HepG2 (cell line): ENCODE data around the gene ESYT1. TPM values are rescaled to one million over a fixed set of nuclear protein-coding genes. Genes with fewer than 3 reads are reported as not detected.

Experiments used
- HNRNPH1 ChIP-seq: fragments of 200-400 bp; formaldehyde crosslinking; optimal IDR thresholded peaks from 2 replicates; pipeline ENCODE3; 2017; ENCODE audit warnings: mild to moderate bottlenecking, low read depth, low read length
- JUND ChIP-seq: sonication (generic); formaldehyde crosslinking; IDR thresholded peaks from 2 replicates; pipeline ENCODE4 v1.8.0; 2022; ENCODE audit warnings: mild to moderate bottlenecking, missing genetic modification reagents
- KLF6 ChIP-seq: IDR thresholded peaks from 2 replicates; pipeline ENCODE4 v1.8.0; 2016; ENCODE audit warnings: missing biosample characterization, missing genetic modification reagents
- MTF1 ChIP-seq: sonication (generic); formaldehyde crosslinking; IDR thresholded peaks from 2 replicates; pipeline ENCODE4 v1.5.0; 2020; ENCODE audit warnings: missing genetic modification reagents
- NFYB ChIP-seq: sonication (generic); formaldehyde crosslinking; IDR thresholded peaks from 2 replicates; pipeline ENCODE4 v1.4.0; 2020; ENCODE audit warnings: missing genetic modification reagents
- POLR2AphosphoS5 ChIP-seq: IDR thresholded peaks from 2 replicates; pipeline ENCODE4 v1.6.1; 2012; ENCODE audit warnings: low read depth, low read length
- RBFOX2 ChIP-seq: fragments of 200-400 bp; formaldehyde crosslinking; IDR thresholded peaks from 2 replicates; pipeline ENCODE4 v1.6.1; 2017; ENCODE audit warnings: low read depth, mild to moderate bottlenecking, low read length
- SKIL ChIP-seq: sonication (generic); formaldehyde crosslinking; IDR thresholded peaks from 2 replicates; pipeline ENCODE4 v1.8.0; 2022; ENCODE audit warnings: missing genetic modification reagents, mild to moderate bottlenecking, moderate library complexity, borderline replicate concordance
- THAP9 ChIP-seq: sonication (generic); formaldehyde crosslinking; IDR thresholded peaks from 2 replicates; pipeline ENCODE4; 2020; ENCODE audit warnings: missing genetic modification reagents, mild to moderate bottlenecking, borderline replicate concordance
- TP53 ChIP-seq: sonication (generic); formaldehyde crosslinking; conservative IDR thresholded peaks from 2 replicates; pipeline ENCODE4 v1.4.0; 2020; ENCODE audit warnings: missing genetic modification reagents
- ZBTB39 ChIP-seq: sonication (generic); formaldehyde crosslinking; IDR thresholded peaks from 2 replicates; pipeline ENCODE4 v1.5.0; 2020; ENCODE audit warnings: missing genetic modification reagents
- ZNF224 ChIP-seq: sonication (generic); formaldehyde crosslinking; IDR thresholded peaks from 2 replicates; pipeline ENCODE4 v1.5.0; 2020; ENCODE audit warnings: mild to moderate bottlenecking, missing genetic modification reagents
- ZNF337 ChIP-seq: sonication (generic); formaldehyde crosslinking; IDR thresholded peaks from 2 replicates; pipeline ENCODE4 v1.5.1; 2020; ENCODE audit warnings: missing genetic modification reagents, low read depth, mild to moderate bottlenecking, borderline replicate concordance
- ZNF441 ChIP-seq: sonication (generic); formaldehyde crosslinking; IDR thresholded peaks from 2 replicates; pipeline ENCODE4 v1.7.0; 2021; ENCODE audit warnings: missing genetic modification reagents, borderline replicate concordance
- ZNF577 ChIP-seq: sonication (generic); formaldehyde crosslinking; IDR thresholded peaks from 2 replicates; pipeline ENCODE4 v1.4.0; 2020; ENCODE audit warnings: mild to moderate bottlenecking, low read depth, missing genetic modification reagents, borderline replicate concordance
- ZNF674 ChIP-seq: sonication (generic); formaldehyde crosslinking; IDR thresholded peaks from 2 replicates; pipeline ENCODE4 v1.5.0; 2020; ENCODE audit warnings: low read depth, mild to moderate bottlenecking, missing genetic modification reagents
- ZNF713 ChIP-seq: sonication (generic); formaldehyde crosslinking; IDR thresholded peaks from 2 replicates; pipeline ENCODE4 v1.4.0; 2020; ENCODE audit warnings: mild to moderate bottlenecking, missing genetic modification reagents
- ZNF724P ChIP-seq: sonication (generic); formaldehyde crosslinking; IDR thresholded peaks from 2 replicates; pipeline ENCODE4 v1.8.0; 2022; ENCODE audit warnings: missing genetic modification reagents, borderline replicate concordance
- ZSCAN31 ChIP-seq: sonication (generic); formaldehyde crosslinking; IDR thresholded peaks from 2 replicates; pipeline ENCODE4 v1.5.0; 2020; ENCODE audit warnings: low read depth, mild to moderate bottlenecking, missing genetic modification reagents
- polyA plus RNA-seq, 8 experiments: library from polyadenylated mRNA; depleted of rRNA in 3 of 8; stranded (reverse) in 7 of 8; unstranded in 1 of 8; fragments of >200 nt; fragmentation: Illumina TruSeq in 4 of 8; extraction: Trizol in 4 of 8; gene quantifications; 2 replicates each; pipeline versions ENCODE4 v1.2.1 to v1.2.3, GENCODE V29; 2011 to 2016; ENCODE audit warnings: low read depth in 4 of 8, missing spikeins in 1 of 8, mixed read lengths in 1 of 8; ENCODE audit not compliant: insufficient read depth in 1 of 8
- total RNA-seq, 5 experiments: library from RNA; depleted of rRNA; stranded (reverse); fragments of >200 nt; fragmentation: Illumina TruSeq; extraction: Trizol; gene quantifications; 2 replicates each; pipeline ENCODE4 v1.2.3, GENCODE V29; 2016; ENCODE audit warnings: low read depth in 1 of 5
- TF ChIP-seq, protein P1 (sequence below): sonication (generic); formaldehyde crosslinking; IDR thresholded peaks from 2 replicates; pipeline ENCODE4 v1.5.1; 2020; ENCODE audit warnings: mild to moderate bottlenecking, moderate library complexity, missing genetic modification reagents

ESYT1 gene
- total and polyA plus RNA-seq, 2 of the 13 experiments (the other 11 are each of a cell fraction or from before 2014, with no cell fraction given) = 66.9 to 71.0 TPM

DNA sequence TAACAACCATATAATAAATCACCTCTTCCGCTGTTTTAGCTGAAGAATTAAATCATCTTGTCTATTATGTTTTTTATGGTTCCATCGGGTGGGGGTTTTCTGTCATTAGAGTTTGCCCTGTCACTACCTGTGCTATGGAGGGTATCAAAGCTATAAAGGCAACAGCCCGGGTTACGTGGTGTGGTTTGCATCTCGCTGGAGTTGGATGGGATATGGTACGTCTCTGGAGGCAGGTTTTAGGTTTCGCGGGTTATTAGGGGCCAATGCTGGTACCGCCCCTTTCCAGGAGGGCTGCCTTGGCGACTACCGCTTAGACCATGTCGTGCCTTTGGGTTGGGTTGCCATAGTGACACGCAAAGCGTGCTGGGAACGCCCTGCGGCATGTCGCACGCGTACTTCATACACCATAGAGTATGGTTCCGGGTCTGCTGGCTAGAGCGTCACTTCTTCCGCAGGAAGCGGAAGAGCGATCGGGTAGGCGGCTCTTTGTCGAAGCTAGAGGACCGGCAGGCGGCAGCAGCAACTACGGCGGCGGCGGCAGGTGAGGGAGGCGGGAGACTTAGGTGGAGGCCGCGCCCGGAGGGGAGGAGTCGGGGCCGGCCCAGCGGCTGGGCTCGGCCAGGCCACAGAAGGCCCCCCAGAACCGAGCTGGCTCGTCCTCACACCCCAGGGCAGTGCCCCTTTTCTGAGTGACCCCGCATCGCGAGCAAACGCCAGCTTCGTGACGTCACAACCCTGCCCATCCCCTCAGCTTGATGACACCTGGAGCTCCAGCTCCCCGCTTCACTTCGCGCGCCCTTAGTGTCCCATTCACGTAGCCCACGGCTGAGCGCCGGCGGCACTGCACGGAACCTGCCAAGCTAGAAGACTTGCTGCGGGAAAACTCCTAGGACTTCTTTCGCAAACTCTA lies 10.0 kb upstream of the ESYT1 start, which contains the start of gene ZC3H10 (continued):
- TF ChIP-seq, protein P1, sequence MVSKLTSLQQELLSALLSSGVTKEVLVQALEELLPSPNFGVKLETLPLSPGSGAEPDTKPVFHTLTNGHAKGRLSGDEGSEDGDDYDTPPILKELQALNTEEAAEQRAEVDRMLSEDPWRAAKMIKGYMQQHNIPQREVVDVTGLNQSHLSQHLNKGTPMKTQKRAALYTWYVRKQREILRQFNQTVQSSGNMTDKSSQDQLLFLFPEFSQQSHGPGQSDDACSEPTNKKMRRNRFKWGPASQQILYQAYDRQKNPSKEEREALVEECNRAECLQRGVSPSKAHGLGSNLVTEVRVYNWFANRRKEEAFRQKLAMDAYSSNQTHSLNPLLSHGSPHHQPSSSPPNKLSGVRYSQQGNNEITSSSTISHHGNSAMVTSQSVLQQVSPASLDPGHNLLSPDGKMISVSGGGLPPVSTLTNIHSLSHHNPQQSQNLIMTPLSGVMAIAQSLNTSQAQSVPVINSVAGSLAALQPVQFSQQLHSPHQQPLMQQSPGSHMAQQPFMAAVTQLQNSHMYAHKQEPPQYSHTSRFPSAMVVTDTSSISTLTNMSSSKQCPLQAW (CRISPR knock-in tag) = peak; percentile 92; the same call in 1 of the 2 replicates
- TF ChIP-seq NFYB (CRISPR knock-in tag) (peak; percentile 46), KLF6 (CRISPR knock-in tag) (peak; percentile 82; the same call in 1 of the 2 replicates), ZBTB39 (CRISPR knock-in tag) (no peak), HNRNPH1 (peak; percentile 93), TP53 (no peak), ZNF337 (CRISPR knock-in tag) (no peak), THAP9 (CRISPR knock-in tag) (peak; percentile 91), ZNF724P (CRISPR knock-in tag) (peak; percentile 82), ZNF713 (CRISPR knock-in tag) (no peak), ZNF224 (CRISPR knock-in tag) (peak; percentile 71; the same call in 1 of the 2 replicates), SKIL (0 out of 2 replicates have a peak, but pooled peaks have one; percentile 44), ZNF577 (CRISPR knock-in tag) (no peak), ZNF674 (CRISPR knock-in tag) (no peak), MTF1 (CRISPR knock-in tag) (no peak), ZSCAN31 (CRISPR knock-in tag) (peak; percentile 95), JUND (CRISPR knock-in tag) (0 out of 2 replicates have a peak, but pooled peaks have one; percentile 65), ZNF441 (CRISPR knock-in tag) (peak; percentile 68; the same call in 1 of the 2 replicates), POLR2AphosphoS5 (peak; percentile 95), RBFOX2 (peak; percentile 95)
